K562 treated with DMSO at 1 percent for 48 hours (cell line): ENCODE results near the gene ZDHHC8. TPM values are rescaled to one million over a fixed set of nuclear protein-coding genes. Genes with fewer than 3 reads are reported as not detected.

Experiments
- total RNA-seq: library from RNA; unstranded; fragments of 300-600 nt; gene quantifications from 2 replicates; pipeline ENCODE4 v1.2.3, GENCODE V29; 2022; ENCODE audit warnings: low replicate concordance; ENCODE audit errors: extremely low read depth

Gene ZDHHC8
- total RNA-seq: not detected in 2 replicates

GRCh38 chr22:20131597-20131858 is at the start of gene ZDHHC8:
TSS of gene ZDHHC8 (plus strand) at chr22:20131804. CDS start at chr22:20131948, 144 bp downstream.

GRCh38 chr22:20115691-20116375 is 15.8 kb upstream of the ZDHHC8 start, which contains the start of gene RANBP1:
TSS of gene RANBP1 (plus strand) at chr22:20116104. CDS start at chr22:20116185, 81 bp downstream.

GRCh38 chr22:20116951-20117632 is 14.5 kb upstream of the ZDHHC8 start, which contains the start of gene TRMT2A:
TSS of gene TRMT2A (minus strand) at chr22:20117226. CDS start at chr22:20116906, 320 bp downstream.

GRCh38 chr22:20150381-20151275 is 19.0 kb downstream of the ZDHHC8 start, which contains the start of gene CCDC188:
TSS of gene CCDC188 (minus strand) at chr22:20151055. CDS start at chr22:20150986, 69 bp downstream.

Other genes with a start within 250 kb of the ZDHHC8 start
- gene COMT, start 190.0 kb upstream of the ZDHHC8 start, total RNA-seq: not detected in 2 replicates
- gene TXNRD2, start 190.0 kb upstream of the ZDHHC8 start, total RNA-seq: not detected in 2 replicates
- gene ARVCF, start 115.0 kb upstream of the ZDHHC8 start, total RNA-seq: 142 TPM in 1 of 2 replicates, not detected in the other
- gene TANGO2, start 110.7 kb upstream of the ZDHHC8 start, total RNA-seq: not detected in 2 replicates
- gene DGCR8, start 51.6 kb upstream of the ZDHHC8 start, total RNA-seq: not detected in 2 replicates
- gene RANBP1, start 15.7 kb upstream of the ZDHHC8 start, total RNA-seq: 684 TPM in 1 of 2 replicates, not detected in the other
- 156 TPM in 1 of 2 replicates, not detected in the other for gene TRMT2A, start 14.6 kb upstream of the ZDHHC8 start, total RNA-seq
- not detected in 2 replicates for gene CCDC188, start 19.3 kb downstream of the ZDHHC8 start, total RNA-seq
- not detected in 2 replicates for gene RTN4R, start 136.5 kb downstream of the ZDHHC8 start, total RNA-seq
- not detected in 2 replicates for gene DGCR6L, start 188.3 kb downstream of the ZDHHC8 start, total RNA-seq